Measurements from ENCODE around the gene CRHR1.

CRHR1 gene

GRCh38 chr17:45850468-45850867, 66.3 kb downstream of the CRHR1 start:
- TF ChIP-seq POLR2AphosphoS5 (IDR thresholded peaks at IDR 0.05; ENCODE audit: low read depth, low read length) (no peak), FOXP2 (optimal IDR thresholded peaks at IDR 0.05; ENCODE audit: borderline replicate concordance, extremely low read depth, extremely low read length, insufficient read depth) (no peak), TAF1 (IDR thresholded peaks at IDR 0.05; ENCODE audit: borderline replicate concordance, insufficient read depth, low read length) (no peak), SIN3A (IDR thresholded peaks at IDR 0.05; ENCODE audit: borderline replicate concordance, insufficient read depth, low read length) (no peak), REST (IDR thresholded peaks at IDR 0.05; ENCODE audit: insufficient read depth in 1 of 2, low read depth in 2 of 2, low read length in 2 of 2) (no peak)

- TF ChIP-seq SIN3A (IDR thresholded peaks at IDR 0.05; ENCODE audit: borderline replicate concordance, insufficient read depth, low read length) (no peak), FOXP2 (optimal IDR thresholded peaks at IDR 0.05; ENCODE audit: borderline replicate concordance, extremely low read depth, extremely low read length, insufficient read depth) (no peak), POLR2AphosphoS5 (IDR thresholded peaks at IDR 0.05; ENCODE audit: low read depth, low read length) (no peak), TAF1 (IDR thresholded peaks at IDR 0.05; ENCODE audit: borderline replicate concordance, insufficient read depth, low read length) (no peak), REST (IDR thresholded peaks at IDR 0.05; ENCODE audit: insufficient read depth in 1 of 2, low read depth in 2 of 2, low read length in 2 of 2) (no peak)
Measured at GRCh38 chr17:45851022-45851421, 66.9 kb downstream of the CRHR1 start.

GRCh38 chr17:45851464-45851863, 67.3 kb downstream of the CRHR1 start:
- TF ChIP-seq SIN3A (IDR thresholded peaks at IDR 0.05; ENCODE audit: borderline replicate concordance, insufficient read depth, low read length) (no peak), TAF1 (IDR thresholded peaks at IDR 0.05; ENCODE audit: borderline replicate concordance, insufficient read depth, low read length) (no peak), FOXP2 (optimal IDR thresholded peaks at IDR 0.05; ENCODE audit: borderline replicate concordance, extremely low read depth, extremely low read length, insufficient read depth) (no peak), POLR2AphosphoS5 (IDR thresholded peaks at IDR 0.05; ENCODE audit: low read depth, low read length) (no peak), REST (IDR thresholded peaks at IDR 0.05; ENCODE audit: insufficient read depth in 1 of 2, low read depth in 2 of 2, low read length in 2 of 2) (no peak)

- TF ChIP-seq SIN3A (IDR thresholded peaks at IDR 0.05; ENCODE audit: borderline replicate concordance, insufficient read depth, low read length) (no peak), FOXP2 (optimal IDR thresholded peaks at IDR 0.05; ENCODE audit: borderline replicate concordance, extremely low read depth, extremely low read length, insufficient read depth) (no peak), POLR2AphosphoS5 (IDR thresholded peaks at IDR 0.05; ENCODE audit: low read depth, low read length) (no peak), TAF1 (IDR thresholded peaks at IDR 0.05; ENCODE audit: borderline replicate concordance, insufficient read depth, low read length) (no peak), REST (IDR thresholded peaks at IDR 0.05; ENCODE audit: insufficient read depth in 1 of 2, low read depth in 2 of 2, low read length in 2 of 2) (no peak)
Measured at GRCh38 chr17:45851873-45852272, 67.8 kb downstream of the CRHR1 start.

All from PFSK-1 (cell line).